ENCODE data around the gene SLC44A2. TPM values are rescaled to one million over a fixed set of nuclear protein-coding genes. Genes with fewer than 3 reads are reported as not detected.
A peak's percentile ranks its signal among the peaks of the same experiment; 100 is the strongest.

The SLC44A2 gene
- total RNA-seq: 100 to 1,000 TPM; 231 to 306 (median 279) TPM
- 85.3 TPM for total RNA-seq (2013)

GRCh38 chr19:10625003-10625761 is at the start of gene SLC44A2:
Gene SLC44A2, plus strand, starts transcription at chr19:10625553. Its CDS starts 81 bp downstream, at chr19:10625634.
- intact Hi-C loops (cut with micrococcal nuclease): no loop called here
- Mint-ChIP-seq H3K27ac (peak within 1 kb of the TSS; percentile 80 to 89), H3K27me3 (ENCODE audit: low read depth in 2 of 2) (no peaks in the 10 kb centered on the region), H3K9me3 (no peaks in the 10 kb centered on the region), H3K36me3 (no peaks in the 10 kb centered on the region), H3K4me1 (peaks cover 42 to 47% of the 10 kb centered on the region in 2 donors), H3K4me3 (peak within 1 kb of the TSS; percentile 83)
- no peak for DNase-seq
- Histone ChIP-seq H3K4me1 (ENCODE audit: control insufficient read depth, insufficient read depth, low read length) (peaks cover 45% of the 10 kb centered on the region), H3K27me3 (ENCODE audit: control insufficient read depth, insufficient read depth, low read length) (no peaks in the 10 kb centered on the region), H3K4me3 (ENCODE audit: low read length) (no peak within 1 kb of the TSS), H3K9me3 (ENCODE audit: control insufficient read depth, insufficient read depth, low read length) (no peaks in the 10 kb centered on the region), H3K27ac (ENCODE audit: low read length) (peak within 1 kb of the TSS; percentile 49), H3K36me3 (ENCODE audit: control insufficient read depth, insufficient read depth, low read length) (peaks cover 32% of the 10 kb centered on the region)
- no peak for TF ChIP-seq CTCF (IDR thresholded peaks at IDR 0.05)
- peak in 2 of 3 donors; percentile 30 to 36 for ATAC-seq
- WGBS (ENCODE audit: insufficient coverage): 88% methylated on average over 52 of the region's 53 CpGs

GRCh38 chr19:10577951-10578350 is 47.4 kb upstream of the SLC44A2 start:
- no peak for ATAC-seq

GRCh38 chr19:10580979-10581631 is 44.2 kb upstream of the SLC44A2 start:
- H3K27me3 Mint-ChIP-seq (ENCODE audit: low read depth in 2 of 2): no peaks in the 10 kb centered on the region
- H3K4me3 ChIP-seq (ENCODE audit: low read length): no peak overlapping the region
- H3K27ac ChIP-seq (ENCODE audit: low read length): no peak overlapping the region
- peak; percentile 96 to 100 (median 99) for ATAC-seq
- no peaks in the 10 kb centered on the region for H3K9me3 ChIP-seq (ENCODE audit: control insufficient read depth, insufficient read depth, low read length)
- intact Hi-C loops (cut with micrococcal nuclease): loop anchor here (1.0 to 2.0 kb wide), 3 partner anchors 63 to 118 kb away; no protein-coding TSS in a partner anchor
- H3K4me3 Mint-ChIP-seq: peak overlapping the region; percentile 4
- 32% methylated on average over 31 of the region's 31 CpGs for WGBS (ENCODE audit: insufficient coverage)
- no peaks in the 10 kb centered on the region for H3K27me3 ChIP-seq (ENCODE audit: control insufficient read depth, insufficient read depth, low read length)
- H3K9me3 Mint-ChIP-seq: no peaks in the 10 kb centered on the region
- TF ChIP-seq CTCF (IDR thresholded peaks at IDR 0.05): peak; percentile 97
- H3K27ac Mint-ChIP-seq: no peak overlapping the region
- H3K36me3 ChIP-seq (ENCODE audit: control insufficient read depth, insufficient read depth, low read length): no peaks in the 10 kb centered on the region
- H3K4me1 ChIP-seq (ENCODE audit: control insufficient read depth, insufficient read depth, low read length): peaks cover 27% of the 10 kb centered on the region
- no peaks in the 10 kb centered on the region for H3K36me3 Mint-ChIP-seq
- peaks cover 12 to 21% of the 10 kb centered on the region in 2 donors for H3K4me1 Mint-ChIP-seq
- DNase-seq: peak; percentile 88 to 95

More at GRCh38 chr19:10577951-10578350, 47.4 kb upstream of the SLC44A2 start:
- H3K4me1 ChIP-seq (ENCODE audit: control insufficient read depth, insufficient read depth, low read length): peaks cover 8% of the 10 kb centered on the region
- Mint-ChIP-seq H3K9me3 (no peaks in the 10 kb centered on the region), H3K4me1 (peaks cover 7 to 8% of the 10 kb centered on the region in 2 donors), H3K4me3 (no peak overlapping the region), H3K27me3 (ENCODE audit: low read depth in 2 of 2) (no peaks in the 10 kb centered on the region), H3K36me3 (no peaks in the 10 kb centered on the region), H3K27ac (no peak overlapping the region)
- 96% methylated on average over 6 of the region's 6 CpGs for WGBS (ENCODE audit: insufficient coverage)
- no peaks in the 10 kb centered on the region for H3K36me3 ChIP-seq (ENCODE audit: control insufficient read depth, insufficient read depth, low read length)
- TF ChIP-seq CTCF (IDR thresholded peaks at IDR 0.05): no peak
- no peak for DNase-seq
- no peak overlapping the region for H3K4me3 ChIP-seq (ENCODE audit: low read length)
- H3K27ac ChIP-seq (ENCODE audit: low read length): no peak overlapping the region
- no peaks in the 10 kb centered on the region for H3K9me3 ChIP-seq (ENCODE audit: control insufficient read depth, insufficient read depth, low read length)
- intact Hi-C loops (cut with micrococcal nuclease): no loop called here
- H3K27me3 ChIP-seq (ENCODE audit: control insufficient read depth, insufficient read depth, low read length): no peaks in the 10 kb centered on the region

All from natural killer cell (primary cell).